Transverse colon (tissue), 4 donors: ENCODE data around the gene BACH2. TPM values are rescaled to one million over a fixed set of nuclear protein-coding genes. Genes with fewer than 3 reads are reported as not detected.
"Not testable (repeated sequence)": the region's sequence is repeated elsewhere in the genome, so short reads cannot be mapped to it uniquely, and the experiment has no call there.

ENCODE experiments used
- DNase-seq: peaks from one replicate; pipeline ENCODE4 v3.0.0-alpha.2; 2019
- H3K27ac ChIP-seq, 4 donors: fragments of 200-600 bp; sonication (generic); 2 replicates each; pipeline ENCODE4 v1.5.1; 2016 to 2018; ENCODE audit warnings: inconsistent platforms in 4 of 4
- H3K27me3 ChIP-seq: fragments of 200-600 bp; sonication (generic); 2 replicates; pipeline ENCODE4 v1.5.1; 2017; ENCODE audit warnings: inconsistent platforms
- H3K36me3 ChIP-seq, 4 donors: fragments of 200-600 bp; sonication (generic); 2 replicates each; pipeline ENCODE4 v1.5.1; 2017 to 2019; ENCODE audit warnings: inconsistent platforms in 4 of 4
- H3K4me1 ChIP-seq, 4 donors: fragments of 200-600 bp; sonication (generic); 2 replicates each; pipeline ENCODE4 v1.5.1; 2017 to 2020; ENCODE audit warnings: inconsistent platforms in 4 of 4
- H3K4me3 ChIP-seq, 4 donors: fragments of 200-600 bp; sonication (generic); 1 replicate in 1 of 4; 2 replicates in 3 of 4; pipeline versions ENCODE4 v1.5.1 to v1.6.1; 2017 to 2019; ENCODE audit warnings: inconsistent platforms in 4 of 4
- H3K9me3 ChIP-seq, 2 donors: fragments of 200-600 bp; sonication (generic); 2 replicates each; pipeline ENCODE4 v1.5.1; 2017 to 2019; ENCODE audit warnings: inconsistent platforms in 2 of 2
- EP300 ChIP-seq: sonication (generic); formaldehyde crosslinking; IDR thresholded peaks from one replicate; pipeline ENCODE4 v1.6.1; 2017; ENCODE audit warnings: antibody characterized with exemption, low read depth
- POLR2A ChIP-seq: fragments of 450-650 bp; IDR thresholded peaks from one replicate; pipeline ENCODE4 v1.6.1; 2016; ENCODE audit warnings: antibody characterized with exemption, mild to moderate bottlenecking, moderate library complexity
- POLR2AphosphoS5 ChIP-seq, 3 donors: sonication (generic); formaldehyde crosslinking; IDR thresholded peaks; one replicate each; pipeline ENCODE4 v1.6.1; 2016; ENCODE audit warnings: antibody characterized with exemption in 3 of 3
- WGBS, 2 donors: methylation state at CpG; one replicate each; pipeline ENCODE4 v1.1.5; 2018; ENCODE audit warnings: low coverage in 1 of 2; 5-methylcytosine and 5-hydroxymethylcytosine counted together
- in situ Hi-C, 4 donors: fragments of 200-750 bp; cut with MboI; loops; one replicate each; pipeline versions ENCODE4 v1.15.0 to v1.15.1; 2017; ENCODE audit warnings: low sequenced_read_pairs in 3 of 4, low pct_ligation_motif_present in 1 of 4, low pct_unique_long_range_greater_than_20kb in 1 of 4
- intact Hi-C: fragments of 100-400 bp; cut with DNase I; formaldehyde crosslinking; loops from one replicate; pipeline ENCODE4 v1.15.1; 2023; ENCODE audit warnings: low total_unique reads
- total RNA-seq, 4 donors: library from RNA; depleted of rRNA; stranded (reverse); fragments of >200 nt; gene quantifications; one replicate each; pipeline ENCODE4 v1.1.0, GENCODE V29; 2016
- TF ChIP-seq, protein P1 (sequence below), 5 experiments: fragments of 200-600 bp in 3 of 5; fragments of 450-650 bp in 2 of 5; sonication (generic) in 3 of 5; IDR thresholded peaks; 1 replicate in 2 of 5; 2 replicates in 3 of 5; pipeline ENCODE4 v1.5.1; 2016 to 2017; ENCODE audit warnings: antibody characterized with exemption in 5 of 5, inconsistent platforms in 3 of 5, mild to moderate bottlenecking in 2 of 5, moderate library complexity in 1 of 5

Gene BACH2
- total RNA-seq, 4 donors from 2014 or later, result 0.20 to 7.5 (median 2.4) TPM

- DNase-seq, result no peak
- Histone ChIP-seq H3K27ac (no peak overlapping the region), H3K27me3 (no peaks in the 10 kb centered on the region), H3K9me3 (no peaks in the 10 kb centered on the region), H3K4me3 (no peak overlapping the region), H3K36me3 (no peaks in the 10 kb centered on the region), H3K4me1 (no peaks in the 10 kb centered on the region)
- intact Hi-C loops, result no loop called here
- WGBS, 2 donors, result 51 to 74% methylated on average over 2 of the region's 2 CpGs
- in situ Hi-C loops, result no loop called here
- TF ChIP-seq, protein P1, sequence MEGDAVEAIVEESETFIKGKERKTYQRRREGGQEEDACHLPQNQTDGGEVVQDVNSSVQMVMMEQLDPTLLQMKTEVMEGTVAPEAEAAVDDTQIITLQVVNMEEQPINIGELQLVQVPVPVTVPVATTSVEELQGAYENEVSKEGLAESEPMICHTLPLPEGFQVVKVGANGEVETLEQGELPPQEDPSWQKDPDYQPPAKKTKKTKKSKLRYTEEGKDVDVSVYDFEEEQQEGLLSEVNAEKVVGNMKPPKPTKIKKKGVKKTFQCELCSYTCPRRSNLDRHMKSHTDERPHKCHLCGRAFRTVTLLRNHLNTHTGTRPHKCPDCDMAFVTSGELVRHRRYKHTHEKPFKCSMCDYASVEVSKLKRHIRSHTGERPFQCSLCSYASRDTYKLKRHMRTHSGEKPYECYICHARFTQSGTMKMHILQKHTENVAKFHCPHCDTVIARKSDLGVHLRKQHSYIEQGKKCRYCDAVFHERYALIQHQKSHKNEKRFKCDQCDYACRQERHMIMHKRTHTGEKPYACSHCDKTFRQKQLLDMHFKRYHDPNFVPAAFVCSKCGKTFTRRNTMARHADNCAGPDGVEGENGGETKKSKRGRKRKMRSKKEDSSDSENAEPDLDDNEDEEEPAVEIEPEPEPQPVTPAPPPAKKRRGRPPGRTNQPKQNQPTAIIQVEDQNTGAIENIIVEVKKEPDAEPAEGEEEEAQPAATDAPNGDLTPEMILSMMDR (IDR thresholded peaks at IDR 0.05), result no peak
- TF ChIP-seq POLR2A, result no peak
- no peak for TF ChIP-seq POLR2AphosphoS5 (IDR thresholded peaks at IDR 0.05)
- no peak for TF ChIP-seq EP300
Observed at GRCh38 chr6:90062667-90063066, 234.0 kb downstream of the BACH2 start.

GRCh38 chr6:90062051-90062450 is 234.6 kb downstream of the BACH2 start:
- in situ Hi-C loops (no loop called here), intact Hi-C loops (no loop called here)
- no peak for DNase-seq
- Histone ChIP-seq H3K36me3 (no peaks in the 10 kb centered on the region), H3K27ac (no peak overlapping the region), H3K4me3 (no peak overlapping the region), H3K4me1 (no peaks in the 10 kb centered on the region), H3K9me3 (no peaks in the 10 kb centered on the region), H3K27me3 (no peaks in the 10 kb centered on the region)
- 71 to 74% methylated on average over 4 of the region's 4 CpGs for WGBS, 2 donors
- TF ChIP-seq POLR2A, result no peak
- no peak for TF ChIP-seq EP300
- TF ChIP-seq POLR2AphosphoS5 (IDR thresholded peaks at IDR 0.05), result no peak
- TF ChIP-seq, protein P1 (IDR thresholded peaks at IDR 0.05), result no peak

DNA sequence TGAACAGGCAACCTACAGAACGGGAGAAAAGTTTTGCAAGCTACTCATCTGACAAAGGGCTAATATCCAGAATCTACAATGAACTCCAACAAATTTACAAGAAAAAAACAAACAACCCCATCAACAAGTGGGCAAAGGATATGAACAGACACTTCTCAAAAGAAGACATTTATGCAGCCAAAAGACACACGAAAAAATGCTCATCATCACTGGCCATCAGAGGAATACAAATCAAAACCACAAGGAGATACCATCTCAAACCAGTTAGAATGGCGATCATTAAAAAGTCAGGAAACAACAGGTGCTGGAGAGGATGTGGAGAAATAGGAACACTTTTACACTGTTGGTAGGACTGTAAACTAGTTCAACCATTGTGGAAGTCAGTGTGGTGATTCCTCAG is 237.5 kb downstream of the BACH2 start:
- DNase-seq, H3K27ac ChIP-seq, H3K4me3 ChIP-seq, in situ Hi-C loops, H3K9me3 ChIP-seq, intact Hi-C loops, H3K4me1 ChIP-seq, H3K36me3 ChIP-seq, H3K27me3 ChIP-seq: not testable (repeated sequence)
- whole genome bisulfite sequencing, 2 donors, result 92% methylated on average over 3 of the region's 3 CpGs; no CpG with 5 or more reads in 1 of the 2 donors

DNA sequence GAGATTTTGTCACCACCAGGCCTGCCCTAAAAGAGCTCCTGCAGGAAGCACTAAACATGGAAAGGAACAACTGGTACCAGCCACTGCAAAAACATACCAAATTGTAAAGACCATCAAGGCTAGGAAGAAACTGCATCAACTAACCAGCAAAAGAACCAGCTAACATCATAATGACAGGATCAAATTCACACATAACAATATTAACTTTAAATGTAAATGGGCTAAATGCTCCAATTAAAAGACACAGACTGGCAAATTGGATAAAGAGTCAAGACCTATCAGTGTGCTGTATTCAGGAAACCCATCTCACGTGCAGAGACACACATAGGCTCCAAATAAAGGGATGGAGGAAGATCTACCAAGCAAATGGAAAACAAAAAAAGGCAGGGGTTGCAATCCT is 240.7 kb downstream of the BACH2 start:
- intact Hi-C loops, H3K9me3 ChIP-seq, DNase-seq, H3K36me3 ChIP-seq, H3K27ac ChIP-seq, H3K27me3 ChIP-seq, in situ Hi-C loops, H3K4me3 ChIP-seq, H3K4me1 ChIP-seq: not testable (repeated sequence)
- WGBS, 2 donors, result 100% methylated on average over 1 of the region's 1 CpG; no CpG with 5 or more reads in 1 of the 2 donors

DNA sequence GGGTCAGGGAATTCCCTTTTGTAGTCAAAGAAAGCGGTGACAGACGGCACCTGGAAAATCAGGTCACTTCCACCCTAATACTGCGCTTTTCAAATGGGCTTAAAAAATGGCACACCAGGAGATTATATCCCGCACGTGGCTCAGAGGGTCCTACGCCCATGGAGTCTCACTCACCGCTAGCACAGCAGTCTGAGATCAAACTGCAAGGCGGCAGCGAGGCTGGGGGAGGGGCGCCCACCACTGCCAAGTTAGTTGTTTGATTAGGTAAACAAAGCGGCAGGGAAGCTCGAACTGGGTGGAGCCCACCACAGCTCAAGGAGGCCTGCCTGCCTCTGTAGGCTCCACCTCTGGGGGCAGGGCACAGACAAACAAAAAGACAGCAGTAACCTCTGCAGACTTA is 242.4 kb downstream of the BACH2 start:
- H3K9me3 ChIP-seq, DNase-seq, H3K36me3 ChIP-seq, H3K27ac ChIP-seq, in situ Hi-C loops, H3K4me3 ChIP-seq, H3K27me3 ChIP-seq, H3K4me1 ChIP-seq, intact Hi-C loops: not testable (repeated sequence)
- 89% methylated on average over 12 of the region's 12 CpGs; no CpG with 5 or more reads in 1 of the 2 donors for WGBS, 2 donors

DNA sequence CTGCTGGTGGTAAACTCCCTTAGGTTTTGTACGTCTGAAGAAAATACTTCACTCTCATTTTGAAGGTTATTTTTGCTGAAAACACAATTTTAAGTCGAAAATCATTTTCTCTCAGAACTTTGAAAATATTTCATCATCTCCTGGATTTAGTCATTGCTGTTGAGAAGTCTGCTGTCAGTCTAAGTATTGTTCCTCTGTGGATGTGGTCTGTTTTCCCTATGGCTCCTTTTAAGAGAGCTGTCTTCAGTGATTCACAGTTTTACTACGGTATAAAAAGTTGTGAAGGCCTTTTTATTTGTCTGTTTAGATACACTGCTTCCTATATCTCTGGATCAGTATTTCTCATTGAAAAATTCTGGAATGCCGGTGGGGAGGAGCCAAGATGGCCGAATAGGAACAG is 243.0 kb downstream of the BACH2 start:
- intact Hi-C loops, result no loop called here
- TF ChIP-seq, protein P1 (IDR thresholded peaks at IDR 0.05), result no peak
- TF ChIP-seq EP300 (no peak), POLR2A (no peak), POLR2AphosphoS5 (IDR thresholded peaks at IDR 0.05) (no peak)
- Histone ChIP-seq H3K27ac (no peak overlapping the region), H3K4me1 (no peaks in the 10 kb centered on the region), H3K4me3 (no peak overlapping the region), H3K36me3 (no peaks in the 10 kb centered on the region), H3K27me3 (no peaks in the 10 kb centered on the region), H3K9me3 (peaks cover 0 to 4% of the 10 kb centered on the region in 2 donors)
- in situ Hi-C loops, result no loop called here
- no peak for DNase-seq
- WGBS, 2 donors, result 85 to 91% methylated on average over 3 to 5 of the region's 5 CpGs
